NCI-H748 (cell line): ENCODE results near the gene ADAMTSL1.

Source experiments
- DNase-seq: peaks from one replicate; lab custom pipeline; 2025; ENCODE audit not compliant: unreplicated experiment; lab: John Stamatoyannopoulos, UW

ADAMTSL1 gene

DNA sequence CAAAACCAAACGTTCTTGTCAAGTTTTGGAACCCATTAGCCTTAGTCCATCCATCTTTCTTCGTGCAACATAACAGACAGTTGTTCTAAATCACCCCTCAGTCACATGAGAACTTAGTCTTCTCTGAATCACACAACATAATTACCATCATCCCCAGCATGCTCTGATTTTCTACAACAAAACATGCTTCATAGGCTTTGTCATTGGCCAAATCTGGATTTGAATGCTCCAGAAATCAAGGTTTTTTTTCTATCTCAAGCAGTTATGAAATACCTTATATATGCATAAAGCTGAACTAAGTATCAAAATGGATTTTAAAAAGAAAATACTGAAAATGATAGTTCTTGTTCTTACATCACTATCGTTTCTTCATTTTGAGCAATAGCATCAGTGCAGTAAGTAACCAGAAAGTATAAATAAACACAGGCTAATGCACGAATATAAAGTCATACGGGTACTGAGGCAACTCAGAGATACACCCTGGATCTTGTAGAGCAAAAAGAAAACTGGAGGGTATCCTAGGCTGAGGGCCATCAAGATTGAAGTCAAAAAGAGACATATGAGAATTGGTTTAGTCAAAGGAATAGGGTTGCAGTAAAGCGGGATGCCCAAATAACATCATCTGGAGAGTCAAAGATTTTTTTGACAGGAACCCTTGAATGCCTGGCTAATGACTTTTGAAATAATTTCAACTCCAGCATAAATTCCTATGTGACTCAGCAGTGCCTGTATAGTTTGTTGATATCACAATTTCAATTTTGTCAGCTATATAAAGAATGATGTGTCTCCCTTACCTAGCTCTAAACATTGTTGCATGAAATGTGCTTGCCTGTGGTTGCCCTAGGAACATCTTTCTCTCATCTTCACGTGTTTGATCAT lies 164.7 kb downstream of the ADAMTSL1 start:
- no peak for DNase-seq

GRCh38 chr9:18639911-18640310 lies 166.0 kb downstream of the ADAMTSL1 start:
- DNase-seq = no peak

- DNase-seq = no peak
These were observed 185.1 kb downstream of the ADAMTSL1 start for GRCh38 chr9:18658804-18659705.

DNA sequence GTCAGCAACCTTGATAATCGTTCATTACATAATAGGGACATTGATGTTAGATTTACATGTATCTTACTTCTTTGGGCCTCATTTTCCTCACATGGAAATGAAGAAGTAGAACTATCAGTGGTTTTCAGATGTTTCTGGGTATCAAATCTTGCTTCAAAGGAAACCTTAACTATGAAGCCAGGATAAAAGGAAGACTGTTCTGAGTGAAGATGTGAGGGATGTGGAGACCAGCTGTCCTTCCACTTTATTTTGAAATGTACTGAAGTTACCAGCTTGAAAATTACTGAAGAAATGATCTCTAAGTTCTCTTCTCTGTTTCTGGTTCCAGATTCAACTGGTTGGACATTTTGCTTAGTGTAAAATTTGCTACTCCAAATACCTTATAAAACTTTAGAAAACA lies 186.0 kb downstream of the ADAMTSL1 start:
- no peak for DNase-seq

DNA sequence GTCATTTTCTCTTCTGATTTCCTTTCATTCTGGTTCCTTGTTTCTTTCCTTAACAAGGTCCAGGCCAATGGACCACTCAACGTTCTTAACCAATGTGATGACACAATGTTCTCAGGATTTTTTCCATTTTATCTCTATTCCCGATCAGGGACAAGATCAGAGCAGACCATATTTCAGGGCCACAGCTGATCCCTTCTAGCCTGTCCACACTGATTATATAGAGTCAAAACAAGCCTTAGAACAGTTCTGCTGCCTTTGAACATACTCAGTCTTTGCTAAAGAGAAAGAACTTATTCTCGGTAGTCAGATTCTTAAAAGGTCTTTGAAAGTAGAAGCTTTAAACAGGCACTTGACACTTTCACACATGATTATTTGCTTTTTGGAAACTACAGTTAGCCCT lies 188.4 kb downstream of the ADAMTSL1 start:
- DNase-seq = no peak

DNA sequence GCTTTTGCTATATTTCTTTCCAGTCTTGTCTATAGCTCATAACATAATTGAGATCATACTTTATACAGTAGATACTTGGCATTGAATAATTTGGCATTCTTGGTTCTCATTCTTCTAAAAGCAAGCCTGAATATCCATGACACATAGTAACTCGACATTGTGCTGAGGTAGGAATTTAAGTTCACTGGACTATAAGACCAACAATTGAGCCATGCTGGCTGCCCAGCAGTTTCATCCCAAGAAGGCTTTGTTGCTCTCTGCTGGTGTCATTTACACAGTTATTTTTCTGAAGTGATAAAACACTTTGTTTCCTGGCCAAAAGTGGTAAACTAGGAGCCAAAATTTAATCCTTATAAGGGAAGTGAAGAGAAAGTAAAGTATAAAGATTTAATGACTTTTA lies 192.0 kb downstream of the ADAMTSL1 start:
- DNase-seq = no peak

GRCh38 chr9:18666348-18666747 lies 192.4 kb downstream of the ADAMTSL1 start:
- DNase-seq = no peak

- DNase-seq = no peak
These were observed 193.2 kb downstream of the ADAMTSL1 start for GRCh38 chr9:18666986-18667772.

DNA sequence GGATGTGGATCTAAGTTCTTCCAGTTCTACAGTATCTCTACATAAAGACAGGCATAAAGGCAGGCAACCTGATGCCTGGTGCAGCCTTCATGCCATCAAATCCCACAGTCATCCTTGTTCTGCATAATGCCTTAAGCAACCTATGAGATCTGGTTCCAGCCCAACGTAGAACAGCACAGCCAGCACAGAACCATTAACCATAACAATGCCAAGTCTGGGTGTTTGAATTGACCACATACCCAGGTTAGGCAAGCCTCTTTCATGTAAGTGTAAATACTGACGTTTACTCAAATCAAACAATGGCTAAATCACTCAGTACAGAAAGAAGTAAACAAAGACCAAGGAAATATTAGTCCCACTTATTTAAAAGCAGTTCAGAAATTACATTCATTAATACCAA lies 195.0 kb downstream of the ADAMTSL1 start:
- peak; percentile 65 for DNase-seq

GRCh38 chr9:18672706-18673105 lies 198.8 kb downstream of the ADAMTSL1 start:
- DNase-seq = peak; percentile 48

DNA sequence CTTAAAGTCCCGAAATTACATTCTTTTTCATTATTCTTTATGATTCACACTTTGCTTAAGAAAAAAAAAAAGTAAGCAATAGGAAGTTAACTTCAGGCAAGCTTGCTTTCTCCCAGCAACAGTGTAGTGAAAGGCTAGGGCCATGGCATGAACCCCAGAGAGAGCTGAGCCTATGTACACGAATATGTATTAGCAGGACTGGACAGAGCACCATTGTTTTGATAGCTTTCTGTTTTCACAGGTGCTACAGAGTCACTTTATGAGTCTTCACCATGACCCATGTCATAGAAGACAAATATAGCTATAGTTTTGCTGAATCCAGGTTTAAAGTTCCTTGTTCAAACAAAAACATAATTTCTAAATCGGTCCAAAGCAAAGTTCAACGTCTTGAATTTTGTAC lies 199.2 kb downstream of the ADAMTSL1 start:
- peak; percentile 55 for DNase-seq

DNA sequence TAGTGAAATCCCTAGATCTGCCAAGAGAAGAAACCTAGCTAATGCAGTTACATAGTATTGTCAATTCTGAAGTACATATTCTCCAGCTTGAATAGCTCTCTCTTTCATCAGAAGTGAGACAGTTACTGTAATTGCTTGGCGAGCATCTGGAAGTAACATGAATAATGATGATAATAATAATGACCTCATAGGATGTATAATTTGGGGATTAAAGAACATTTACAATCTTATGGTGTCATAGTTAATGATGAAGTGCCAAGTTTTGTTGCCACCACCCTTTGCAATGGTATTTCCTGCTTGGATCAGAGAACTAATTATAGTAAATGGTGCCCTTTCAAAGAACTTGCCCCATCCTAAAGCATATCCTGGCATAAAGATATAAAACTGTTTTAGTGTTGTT lies 201.4 kb downstream of the ADAMTSL1 start:
- DNase-seq = peak; percentile 74

DNA sequence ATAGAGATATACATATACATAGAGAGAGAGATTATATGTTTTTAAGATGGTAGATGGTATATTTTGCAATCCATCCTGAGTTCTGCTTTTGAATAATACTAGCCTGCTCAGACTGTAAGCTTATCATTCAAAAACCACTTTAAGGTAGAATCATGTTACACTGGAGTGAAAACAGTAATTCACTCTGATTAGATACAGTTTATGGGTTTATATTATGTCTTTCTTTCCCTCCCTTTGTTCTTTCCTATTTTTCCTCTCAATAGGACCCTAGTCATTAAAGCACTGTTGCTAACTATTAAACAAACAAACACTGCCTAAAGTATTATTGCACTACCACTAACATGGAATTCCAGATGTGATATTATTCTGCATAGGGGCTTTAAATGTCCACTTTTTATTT lies 202.0 kb downstream of the ADAMTSL1 start:
- peak; percentile 91 for DNase-seq

- peak; percentile 30 for DNase-seq
These were observed 202.6 kb downstream of the ADAMTSL1 start for GRCh38 chr9:18676525-18676924.

- DNase-seq = no peak
These were observed 205.1 kb downstream of the ADAMTSL1 start for GRCh38 chr9:18678821-18679590.

DNA sequence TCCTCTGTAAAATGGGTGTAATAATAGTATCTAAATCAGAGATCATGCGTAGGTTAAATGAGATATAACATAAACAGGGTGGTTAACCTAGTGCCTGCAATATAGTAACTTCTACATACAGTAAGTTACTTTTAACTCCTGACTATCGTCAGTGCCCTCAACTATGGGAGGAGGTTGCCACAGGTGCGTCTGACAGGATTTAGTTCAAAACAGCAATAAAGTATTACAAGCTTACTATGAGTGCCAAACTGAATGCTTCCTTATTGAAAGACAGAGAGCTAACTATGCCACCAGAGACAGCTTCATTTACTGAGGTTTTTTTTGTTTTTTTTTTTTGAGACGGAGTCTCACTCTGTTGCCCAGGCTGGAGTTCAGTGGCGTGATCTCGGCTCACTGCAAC lies 209.0 kb downstream of the ADAMTSL1 start:
- DNase-seq = no peak

DNA sequence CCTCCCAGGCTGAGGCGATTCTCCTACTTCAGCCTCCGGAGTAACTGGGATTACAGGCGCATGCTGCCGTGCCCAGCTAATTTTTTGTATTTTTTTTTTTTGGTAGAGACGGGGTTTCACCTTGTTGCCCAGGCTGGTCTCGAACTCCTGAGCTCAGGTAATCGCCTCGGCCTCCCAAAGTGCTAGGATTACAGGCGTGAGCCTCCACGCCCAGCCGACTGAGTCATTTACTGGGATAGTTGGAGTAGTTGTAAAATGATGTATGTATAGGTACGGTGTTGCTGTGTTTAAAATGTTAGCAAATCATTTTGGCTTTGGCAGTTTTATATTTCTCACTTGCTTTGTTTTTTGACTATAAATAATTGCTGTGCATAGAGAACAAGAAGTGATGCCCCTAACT lies 209.4 kb downstream of the ADAMTSL1 start:
- DNase-seq = no peak

DNA sequence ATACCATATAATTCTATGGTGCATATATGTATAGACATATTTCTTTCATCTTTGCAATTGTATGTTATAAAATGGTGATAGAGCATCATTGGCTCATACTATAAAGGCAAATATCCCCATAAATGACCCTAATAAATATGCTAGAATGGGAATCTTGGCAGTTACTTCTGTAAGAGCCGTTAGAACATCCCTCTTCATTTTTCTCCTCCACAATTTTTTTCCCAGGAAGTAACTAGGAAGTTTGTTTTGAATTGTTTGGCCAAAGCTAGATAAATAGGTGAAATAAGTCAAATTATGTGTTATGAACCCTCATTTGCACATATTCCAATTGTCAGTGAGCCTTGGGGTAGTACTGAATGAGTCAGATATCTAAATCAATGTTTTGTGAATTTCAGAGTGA lies 209.9 kb downstream of the ADAMTSL1 start:
- DNase-seq = no peak

DNA sequence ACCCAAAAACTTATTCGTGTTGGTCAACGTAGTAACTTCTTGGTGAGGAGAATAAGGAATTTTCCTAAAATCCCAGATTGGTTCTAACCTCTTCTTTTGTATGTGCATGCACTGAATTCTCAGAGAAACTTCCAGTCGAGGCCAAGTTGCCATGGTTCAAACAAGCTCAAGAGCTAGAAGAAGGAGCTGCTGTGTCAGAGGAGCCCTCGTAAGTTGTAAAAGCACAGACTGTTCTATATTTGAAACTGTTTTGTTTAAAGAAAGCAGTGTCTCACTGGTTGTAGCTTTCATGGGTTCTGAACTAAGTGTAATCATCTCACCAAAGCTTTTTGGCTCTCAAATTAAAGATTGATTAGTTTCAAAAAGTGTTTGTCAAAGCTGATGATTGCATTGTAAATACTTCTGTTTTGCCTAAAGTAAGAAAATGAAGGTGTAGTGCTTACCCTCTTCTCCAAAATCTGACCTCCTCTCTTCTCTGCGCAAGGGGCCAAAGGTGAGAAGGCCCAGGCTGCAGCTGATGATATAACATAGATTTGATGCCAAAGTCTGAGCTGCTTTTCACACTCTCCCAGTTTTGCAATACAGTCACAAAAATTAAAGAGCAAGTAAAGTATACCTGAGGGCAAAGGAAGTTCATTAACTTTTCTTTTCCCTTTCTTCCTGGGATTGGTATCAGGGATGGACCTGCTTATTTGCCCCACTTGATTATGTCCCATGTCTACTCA lies 210.8 kb downstream of the ADAMTSL1 start:
- no peak for DNase-seq
